Measurements from ENCODE around the gene CCNY.

The CCNY gene

DNA sequence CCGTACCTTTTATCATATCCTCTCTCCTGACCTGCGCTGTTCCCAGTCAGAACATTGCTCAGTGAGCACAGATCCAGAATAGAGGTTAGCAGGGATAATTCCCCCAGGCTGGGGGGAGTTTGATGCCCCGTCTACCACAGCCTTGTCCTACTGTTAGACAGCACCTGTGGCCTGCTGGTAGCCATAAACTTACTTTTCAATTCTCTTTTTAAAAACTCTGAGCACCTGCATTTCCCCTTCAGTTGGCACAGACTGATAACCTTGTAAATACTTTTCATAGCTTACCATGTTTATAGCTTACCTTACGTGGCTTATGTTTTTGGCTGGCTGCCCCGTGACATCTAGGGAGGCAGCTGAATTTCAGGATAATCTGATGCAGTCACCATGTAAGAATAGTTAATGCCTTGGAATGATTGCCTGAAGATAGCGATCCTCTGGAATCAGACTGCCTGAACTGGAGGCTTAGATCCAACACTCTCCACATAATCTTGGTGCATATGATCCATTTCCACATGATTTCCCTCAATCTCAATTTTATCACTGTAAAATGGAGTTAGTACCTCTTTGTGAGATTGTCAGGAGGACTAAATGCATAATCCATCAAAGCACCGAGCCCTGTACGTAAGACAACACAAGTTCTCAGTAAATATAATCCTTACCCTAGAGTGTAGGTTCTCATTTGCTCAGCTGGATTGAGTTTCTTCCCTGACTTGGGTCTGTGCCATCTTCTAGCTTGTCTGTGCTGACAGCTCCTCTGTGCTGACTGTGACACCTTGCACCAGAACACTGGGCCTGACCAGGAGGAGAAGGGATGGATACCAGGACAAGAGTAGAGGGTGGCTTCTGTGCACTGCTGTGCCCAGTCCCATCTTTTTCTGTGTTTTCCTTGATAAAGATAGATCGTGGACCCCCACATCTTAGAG is 157.1 kb downstream of the CCNY start:
- peaks cover 44% of the 10 kb centered on the region for H3K4me1 Mint-ChIP-seq
- H3K27ac Mint-ChIP-seq (ENCODE audit: low read depth), result no peak overlapping the region
- ATAC-seq (replicated peaks; ENCODE audit: extremely low read depth, poor library complexity, severe bottlenecking) (no peak), DNase-seq (ENCODE audit: low spot score in 2 of 2) (no peak)
- H3K9me3 Mint-ChIP-seq, result no peaks in the 10 kb centered on the region
- peaks cover 6% of the 10 kb centered on the region for H3K36me3 Mint-ChIP-seq (ENCODE audit: insufficient read depth)
- no peaks in the 10 kb centered on the region for H3K27me3 Mint-ChIP-seq
- no peak overlapping the region for H3K4me3 Mint-ChIP-seq

DNA sequence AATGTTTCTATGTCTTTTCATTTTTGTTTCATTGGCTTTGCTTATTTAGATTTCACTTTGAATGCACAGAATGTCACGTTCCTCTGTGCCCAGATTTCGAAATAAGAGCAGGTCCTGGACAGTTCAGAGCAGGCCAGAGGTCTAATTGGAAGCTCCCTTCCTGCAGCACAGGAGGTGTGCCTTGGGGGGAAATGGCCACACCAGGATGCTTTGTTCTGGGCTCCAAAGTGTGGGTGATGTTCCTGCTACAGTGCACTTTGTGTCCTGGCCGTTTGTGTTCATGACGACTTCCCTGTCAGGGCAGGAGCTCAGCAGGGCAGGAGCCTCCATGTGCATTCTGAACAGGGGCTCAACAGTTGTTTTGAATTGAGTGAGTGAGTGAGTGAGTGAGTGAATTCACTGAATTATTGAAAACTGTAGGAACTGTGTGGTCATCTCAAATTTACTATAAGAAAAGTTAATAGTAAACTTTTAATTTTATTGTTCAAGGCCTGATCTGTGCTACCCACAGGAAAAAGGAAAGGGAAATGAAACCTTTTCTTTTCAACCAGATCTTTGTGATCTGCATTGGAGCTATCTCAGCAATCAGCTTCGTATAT is 159.3 kb downstream of the CCNY start:
- no peaks in the 10 kb centered on the region for H3K9me3 Mint-ChIP-seq
- H3K4me1 Mint-ChIP-seq, result peaks cover 49% of the 10 kb centered on the region
- H3K4me3 Mint-ChIP-seq, result no peak overlapping the region
- H3K27ac Mint-ChIP-seq (ENCODE audit: low read depth), result no peak overlapping the region
- H3K36me3 Mint-ChIP-seq (ENCODE audit: insufficient read depth), result peaks cover 8% of the 10 kb centered on the region
- ATAC-seq (replicated peaks; ENCODE audit: extremely low read depth, poor library complexity, severe bottlenecking) (no peak), DNase-seq (ENCODE audit: low spot score in 2 of 2) (no peak)
- H3K27me3 Mint-ChIP-seq, result no peaks in the 10 kb centered on the region

DNA sequence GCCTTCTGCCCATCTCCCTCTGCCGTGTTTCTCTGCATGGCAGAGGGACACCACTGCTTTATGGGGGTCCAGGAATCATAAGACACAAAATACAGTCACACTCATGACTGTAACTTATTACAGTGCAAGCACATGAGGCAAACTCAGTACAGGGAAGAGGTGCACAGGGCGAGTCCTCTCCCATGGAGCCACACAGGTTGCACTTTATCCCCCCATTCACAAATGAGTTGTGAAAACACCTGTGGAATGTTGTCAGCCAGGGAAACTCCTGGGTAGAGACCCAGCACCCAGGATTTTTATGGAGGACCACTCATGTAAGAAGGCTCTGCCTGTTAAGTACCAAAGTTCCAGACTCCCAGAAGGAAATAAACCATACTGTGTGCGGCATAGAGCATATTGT is 161.6 kb downstream of the CCNY start:
- Mint-ChIP-seq H3K36me3 (ENCODE audit: insufficient read depth) (peaks cover 9% of the 10 kb centered on the region), H3K27me3 (no peaks in the 10 kb centered on the region), H3K4me1 (peaks cover 36% of the 10 kb centered on the region), H3K4me3 (no peak overlapping the region), H3K27ac (ENCODE audit: low read depth) (no peak overlapping the region), H3K9me3 (no peaks in the 10 kb centered on the region)
- no peak for DNase-seq (ENCODE audit: low spot score in 2 of 2)
- ATAC-seq (replicated peaks; ENCODE audit: extremely low read depth, poor library complexity, severe bottlenecking), result no peak

DNA sequence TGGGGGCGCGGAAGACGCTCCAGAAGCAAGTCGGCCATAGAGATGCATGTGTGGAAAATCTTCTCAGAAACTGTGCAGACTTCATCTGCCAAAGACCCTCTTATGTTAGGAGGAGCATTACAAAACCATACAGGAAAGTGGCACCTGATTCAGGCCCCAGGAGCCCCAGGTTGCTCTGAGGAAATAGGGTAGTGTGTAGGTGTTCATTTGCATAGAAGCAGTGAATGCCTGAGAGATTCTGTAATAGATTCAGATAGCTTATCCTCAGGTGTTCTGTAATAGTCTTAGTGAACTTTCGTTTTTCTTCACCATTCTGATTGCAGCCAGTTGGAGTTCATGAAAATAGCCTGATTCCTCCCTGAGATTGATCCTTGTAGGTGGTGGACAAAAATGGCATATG is 162.4 kb downstream of the CCNY start:
- Mint-ChIP-seq H3K36me3 (ENCODE audit: insufficient read depth) (peaks cover 11% of the 10 kb centered on the region), H3K4me3 (no peak overlapping the region), H3K9me3 (no peaks in the 10 kb centered on the region), H3K27ac (ENCODE audit: low read depth) (no peak overlapping the region), H3K4me1 (peaks cover 30% of the 10 kb centered on the region), H3K27me3 (no peaks in the 10 kb centered on the region)
- ATAC-seq (replicated peaks; ENCODE audit: extremely low read depth, poor library complexity, severe bottlenecking) (no peak), DNase-seq (ENCODE audit: low spot score in 2 of 2) (no peak)

DNA sequence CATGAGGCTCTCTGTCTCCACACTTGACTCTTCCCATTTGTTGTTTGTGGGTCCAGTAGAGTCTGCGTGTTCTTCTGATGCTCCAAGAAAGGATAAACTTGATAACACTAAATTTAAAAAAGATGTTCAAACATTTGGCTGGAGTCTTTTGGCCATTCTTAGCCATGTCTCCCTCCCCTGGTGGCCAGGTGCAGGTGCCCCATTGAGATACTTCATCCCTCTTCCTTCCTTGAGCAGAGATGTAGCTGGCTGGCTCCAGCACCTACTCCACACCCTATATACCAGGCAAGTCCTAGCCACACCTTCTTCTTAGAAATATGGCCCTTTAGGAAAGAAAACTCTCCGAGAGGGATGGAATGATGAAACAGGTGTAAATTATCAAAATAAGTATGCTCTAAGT is 165.6 kb downstream of the CCNY start:
- Mint-ChIP-seq H3K4me3 (no peak overlapping the region), H3K27me3 (no peaks in the 10 kb centered on the region), H3K36me3 (ENCODE audit: insufficient read depth) (peaks cover 11% of the 10 kb centered on the region), H3K4me1 (peaks cover 22% of the 10 kb centered on the region), H3K9me3 (no peaks in the 10 kb centered on the region), H3K27ac (ENCODE audit: low read depth) (no peak overlapping the region)
- DNase-seq (ENCODE audit: low spot score in 2 of 2) (no peak), ATAC-seq (replicated peaks; ENCODE audit: extremely low read depth, poor library complexity, severe bottlenecking) (no peak)

DNA sequence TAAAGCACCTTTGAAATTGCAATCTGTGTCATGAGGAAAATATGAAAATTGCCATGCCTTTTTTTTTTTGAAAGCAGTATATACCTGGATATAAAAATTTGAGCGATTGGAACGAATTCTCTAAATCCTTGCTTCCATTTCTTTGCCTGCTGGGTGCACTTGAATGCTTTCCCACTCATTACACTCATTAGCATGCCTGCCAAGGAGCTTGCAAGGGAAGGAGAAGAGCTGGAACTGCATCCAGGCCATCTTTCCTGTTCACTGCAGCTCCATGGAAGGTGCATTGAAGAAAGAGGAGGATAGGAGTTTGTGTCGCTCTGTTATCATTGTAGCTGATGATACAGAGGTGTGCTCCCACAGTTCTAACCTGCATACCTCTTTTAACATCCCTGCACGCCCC is 166.4 kb downstream of the CCNY start:
- DNase-seq (ENCODE audit: low spot score in 2 of 2) (no peak), ATAC-seq (replicated peaks; ENCODE audit: extremely low read depth, poor library complexity, severe bottlenecking) (no peak)
- H3K27ac Mint-ChIP-seq (ENCODE audit: low read depth), result no peak overlapping the region
- peaks cover 25% of the 10 kb centered on the region for H3K4me1 Mint-ChIP-seq
- H3K4me3 Mint-ChIP-seq, result no peak overlapping the region
- no peaks in the 10 kb centered on the region for H3K27me3 Mint-ChIP-seq
- H3K36me3 Mint-ChIP-seq (ENCODE audit: insufficient read depth), result peaks cover 11% of the 10 kb centered on the region
- H3K9me3 Mint-ChIP-seq, result no peaks in the 10 kb centered on the region

DNA sequence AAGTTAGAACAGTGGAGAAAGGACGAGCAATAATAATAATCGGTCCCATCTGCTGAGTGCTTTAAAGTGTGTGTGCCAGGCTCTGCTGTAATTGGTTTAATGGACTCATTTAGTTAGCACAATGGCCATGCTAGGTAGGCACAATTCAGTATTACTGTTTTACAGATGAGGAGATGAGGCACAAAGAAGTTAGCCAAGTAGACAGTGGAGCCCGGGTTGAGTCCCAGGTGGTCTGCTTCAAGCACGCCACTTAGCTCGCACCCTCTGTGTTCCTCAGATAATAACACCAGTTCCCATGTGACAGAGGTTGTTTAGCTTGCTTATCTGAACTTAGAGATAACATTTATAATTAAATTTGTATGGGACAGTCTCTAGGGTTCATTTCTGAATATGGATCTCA is 167.3 kb downstream of the CCNY start:
- H3K4me1 Mint-ChIP-seq, result peaks cover 28% of the 10 kb centered on the region
- ATAC-seq (replicated peaks; ENCODE audit: extremely low read depth, poor library complexity, severe bottlenecking) (no peak), DNase-seq (ENCODE audit: low spot score in 2 of 2) (no peak)
- H3K4me3 Mint-ChIP-seq, result no peak overlapping the region
- no peaks in the 10 kb centered on the region for H3K9me3 Mint-ChIP-seq
- H3K27me3 Mint-ChIP-seq, result no peaks in the 10 kb centered on the region
- no peak overlapping the region for H3K27ac Mint-ChIP-seq (ENCODE audit: low read depth)
- H3K36me3 Mint-ChIP-seq (ENCODE audit: insufficient read depth), result peaks cover 10% of the 10 kb centered on the region

DNA sequence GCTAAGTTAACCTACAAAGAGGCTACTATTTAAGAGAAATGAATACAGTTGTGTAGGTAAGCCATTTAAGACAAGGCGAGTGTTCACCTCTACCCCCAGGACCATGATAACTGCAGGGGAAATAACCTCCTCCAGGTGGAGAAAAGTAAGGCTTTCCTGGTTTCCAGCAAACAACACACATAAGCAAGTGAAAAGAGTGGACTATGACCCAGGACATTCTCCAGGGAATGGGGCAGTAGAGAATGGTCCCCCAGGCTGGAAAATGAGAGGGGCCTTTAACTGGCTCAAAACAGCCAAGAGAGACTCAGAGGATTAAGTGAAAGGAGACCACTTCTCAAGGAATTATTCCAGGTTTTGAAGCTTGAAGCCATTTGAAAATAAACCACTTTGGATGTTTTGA is 167.8 kb downstream of the CCNY start:
- H3K36me3 Mint-ChIP-seq (ENCODE audit: insufficient read depth), result peaks cover 7% of the 10 kb centered on the region
- no peaks in the 10 kb centered on the region for H3K9me3 Mint-ChIP-seq
- DNase-seq (ENCODE audit: low spot score in 2 of 2), result no peak
- no peaks in the 10 kb centered on the region for H3K27me3 Mint-ChIP-seq
- H3K4me3 Mint-ChIP-seq, result no peak overlapping the region
- H3K4me1 Mint-ChIP-seq, result peaks cover 23% of the 10 kb centered on the region
- H3K27ac Mint-ChIP-seq (ENCODE audit: low read depth), result no peak overlapping the region
- ATAC-seq (replicated peaks; ENCODE audit: extremely low read depth, poor library complexity, severe bottlenecking), result no peak

DNA sequence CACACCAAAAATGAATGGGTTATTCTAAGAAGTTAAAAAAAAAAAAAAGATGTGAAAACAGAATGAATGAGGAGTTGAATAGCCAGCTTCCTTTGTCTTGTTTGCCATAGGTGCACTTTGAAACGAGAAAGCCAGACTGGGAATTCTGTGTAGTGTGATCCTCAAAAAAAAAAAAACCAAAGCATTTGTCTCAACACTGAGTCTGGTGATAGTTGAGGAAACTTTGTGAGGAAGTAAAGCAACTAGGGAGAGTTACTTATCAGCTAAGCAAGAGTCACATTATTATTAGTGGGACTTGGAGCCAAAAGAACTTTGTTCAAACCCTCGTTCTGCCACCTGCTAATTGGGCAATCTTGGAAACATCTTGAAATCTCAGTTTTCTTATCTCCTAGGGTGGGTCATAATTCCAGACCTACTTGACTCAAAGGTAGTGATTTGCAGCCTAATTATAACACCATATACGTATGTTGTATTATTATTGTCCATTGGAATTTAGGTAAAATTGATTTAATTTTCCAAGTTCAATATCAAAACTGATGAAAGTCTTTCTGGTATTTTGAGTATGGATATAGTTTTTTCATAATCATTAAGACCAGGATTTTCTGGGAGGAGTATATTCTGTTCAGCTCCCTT is 169.0 kb downstream of the CCNY start:
- ATAC-seq (replicated peaks; ENCODE audit: extremely low read depth, poor library complexity, severe bottlenecking) (no peak), DNase-seq (ENCODE audit: low spot score in 2 of 2) (no peak)
- Mint-ChIP-seq H3K9me3 (no peaks in the 10 kb centered on the region), H3K4me1 (peaks cover 22% of the 10 kb centered on the region), H3K27me3 (no peaks in the 10 kb centered on the region), H3K4me3 (no peak overlapping the region), H3K27ac (ENCODE audit: low read depth) (no peak overlapping the region), H3K36me3 (ENCODE audit: insufficient read depth) (peaks cover 7% of the 10 kb centered on the region)

DNA sequence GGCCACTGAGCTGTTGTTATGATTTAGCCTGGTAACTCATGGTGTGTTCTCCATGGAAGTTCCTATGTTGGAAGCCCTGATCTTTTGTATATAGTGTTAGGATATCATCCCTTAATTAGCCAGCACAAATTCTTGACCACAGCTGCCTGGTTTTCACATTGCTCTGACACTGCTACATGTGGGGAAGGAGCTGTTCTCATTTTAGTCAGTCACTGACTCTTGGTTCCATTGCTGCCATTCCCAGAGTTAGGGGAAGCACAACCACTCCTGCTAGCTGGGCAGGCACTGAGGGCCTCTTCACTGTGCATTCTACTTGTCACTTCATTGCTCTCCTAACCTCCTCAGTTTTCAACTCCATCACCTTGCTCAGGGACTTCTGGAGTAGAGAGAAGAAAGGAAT is 170.4 kb downstream of the CCNY start:
- H3K27me3 Mint-ChIP-seq, result no peaks in the 10 kb centered on the region
- no peak for DNase-seq (ENCODE audit: low spot score in 2 of 2)
- no peaks in the 10 kb centered on the region for H3K9me3 Mint-ChIP-seq
- H3K4me3 Mint-ChIP-seq, result no peak overlapping the region
- ATAC-seq (replicated peaks; ENCODE audit: extremely low read depth, poor library complexity, severe bottlenecking), result no peak
- H3K4me1 Mint-ChIP-seq, result peaks cover 36% of the 10 kb centered on the region
- H3K27ac Mint-ChIP-seq (ENCODE audit: low read depth), result no peak overlapping the region
- peaks cover 9% of the 10 kb centered on the region for H3K36me3 Mint-ChIP-seq (ENCODE audit: insufficient read depth)

DNA sequence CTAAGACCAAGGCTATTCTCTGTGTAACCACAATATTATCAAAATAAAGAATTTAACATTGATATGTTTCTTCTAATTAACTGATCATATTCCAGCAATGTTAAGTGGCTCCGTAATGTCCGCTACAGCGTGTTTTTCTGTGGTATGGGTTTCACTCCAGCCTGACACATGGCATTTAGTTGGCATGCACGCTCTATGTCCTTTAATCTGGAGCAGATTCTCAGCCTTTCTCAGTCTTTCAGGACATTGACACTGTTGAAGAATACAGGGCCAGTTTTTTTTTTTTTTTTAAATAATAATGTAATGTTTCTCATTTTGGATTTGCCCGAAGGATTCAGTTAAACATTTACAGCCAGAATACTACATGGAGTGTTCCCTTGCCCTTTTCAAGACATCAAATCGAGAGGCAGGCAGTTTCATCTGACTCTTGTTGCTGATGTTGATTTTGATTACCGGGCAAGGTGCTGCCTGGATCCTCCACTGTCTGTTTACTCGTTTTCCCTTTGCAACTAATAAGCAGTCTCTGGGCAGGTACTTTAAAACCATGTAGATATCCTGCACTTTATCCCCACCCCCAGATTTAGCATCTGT is 171.3 kb downstream of the CCNY start:
- Mint-ChIP-seq H3K27me3 (no peaks in the 10 kb centered on the region), H3K4me3 (no peak overlapping the region), H3K36me3 (ENCODE audit: insufficient read depth) (peaks cover 9% of the 10 kb centered on the region), H3K27ac (ENCODE audit: low read depth) (no peak overlapping the region), H3K9me3 (no peaks in the 10 kb centered on the region), H3K4me1 (peaks cover 45% of the 10 kb centered on the region)
- ATAC-seq (replicated peaks; ENCODE audit: extremely low read depth, poor library complexity, severe bottlenecking), result no peak
- DNase-seq (ENCODE audit: low spot score in 2 of 2), result no peak

DNA sequence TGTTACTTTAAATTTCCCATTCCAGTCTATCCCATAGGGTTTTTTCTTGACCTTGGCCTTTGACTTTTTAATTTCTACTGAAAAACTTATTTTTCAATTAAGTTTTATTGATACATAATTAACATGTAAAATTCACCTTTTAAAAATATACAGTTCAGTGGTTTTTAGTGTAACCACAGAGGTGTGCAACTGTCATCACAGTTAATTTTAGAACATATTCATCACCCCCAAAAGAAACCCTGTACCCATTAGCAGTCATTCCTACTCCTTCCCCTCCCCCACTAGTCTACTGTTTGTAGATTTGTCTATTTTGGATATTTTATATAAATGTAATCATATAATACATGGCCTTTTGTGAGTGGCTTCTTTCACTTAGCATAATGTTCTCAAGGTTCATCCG is 172.3 kb downstream of the CCNY start:
- no peaks in the 10 kb centered on the region for H3K27me3 Mint-ChIP-seq
- H3K4me3 Mint-ChIP-seq, result no peak overlapping the region
- peaks cover 51% of the 10 kb centered on the region for H3K4me1 Mint-ChIP-seq
- ATAC-seq (replicated peaks; ENCODE audit: extremely low read depth, poor library complexity, severe bottlenecking) (no peak), DNase-seq (ENCODE audit: low spot score in 2 of 2) (no peak)
- H3K9me3 Mint-ChIP-seq, result no peaks in the 10 kb centered on the region
- H3K36me3 Mint-ChIP-seq (ENCODE audit: insufficient read depth), result peaks cover 4% of the 10 kb centered on the region
- H3K27ac Mint-ChIP-seq (ENCODE audit: low read depth), result no peak overlapping the region

Data from central memory CD8-positive, alpha-beta T cell (primary cell).